ENCODE data around the gene HBS1L. TPM values are rescaled to one million over a fixed set of nuclear protein-coding genes. Genes with fewer than 3 reads are reported as not detected.

The HBS1L gene
- polyA plus RNA-seq (2011; rRNA removed) (74.2 and 101 TPM in 2 replicates), polyA minus RNA-seq (2011; rRNA and poly(A)+ RNA removed) (59.5 and 100 TPM in 2 replicates)

DNA sequence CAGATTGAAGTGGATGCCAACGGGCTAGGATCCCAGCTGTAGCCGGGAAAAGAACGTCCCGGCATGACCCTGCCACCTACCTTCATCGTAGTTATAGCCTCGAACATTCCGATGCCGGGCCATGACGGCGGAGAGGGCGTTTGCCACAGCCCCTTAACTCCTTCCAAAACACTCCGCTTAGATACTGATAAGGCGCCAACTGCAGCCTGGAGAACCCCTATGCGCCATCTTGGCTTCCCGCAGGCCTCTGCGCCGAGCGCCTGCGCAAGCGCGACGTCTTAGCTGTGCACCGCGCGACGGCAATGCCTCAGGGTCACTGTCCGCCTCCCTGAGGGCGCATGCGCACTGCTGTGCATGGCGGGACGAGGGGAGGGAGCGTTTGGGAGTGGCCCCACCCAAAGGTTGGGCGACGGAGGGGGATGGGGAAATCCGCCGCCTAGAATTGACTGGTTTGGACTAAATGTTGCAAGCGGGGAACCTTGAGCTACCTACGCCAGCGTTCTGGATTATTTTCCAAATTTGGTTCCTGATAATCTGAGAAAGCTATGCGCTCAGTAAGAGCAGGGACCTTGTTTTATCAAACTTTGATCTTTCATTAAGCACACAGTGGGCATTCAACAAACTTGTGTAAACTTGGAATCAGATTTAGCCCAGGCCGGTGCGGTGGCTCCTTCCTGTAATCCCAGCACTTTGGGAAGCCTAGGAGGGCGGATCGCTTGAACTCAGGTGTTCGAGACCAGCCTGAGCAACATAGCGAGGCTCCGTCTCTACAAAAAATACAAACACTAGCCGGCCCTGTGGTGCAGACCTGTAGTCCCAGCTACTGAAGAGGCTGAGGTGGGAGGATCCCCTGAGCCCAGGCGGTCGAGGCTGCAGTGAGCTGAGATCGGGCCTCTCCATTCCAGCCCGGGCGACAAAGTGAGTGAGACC lies at the start of gene HBS1L:
HBS1L (minus strand) TSS at position 254 of the 930 bp plus-strand sequence; CDS start at position 123, 131 bp downstream.
- H3K27me3 ChIP-seq (ENCODE audit: control insufficient read depth, insufficient read depth, low read length) = no peaks in the 10 kb centered on the region
- ChIA-PET POLR2A (interaction anchor here (0.6 to 1.0 kb wide), 4 partner anchors 8 to 159 kb away, joined by 3 to 14 read pairs (median 4); no protein-coding TSS in a partner anchor), CTCF (interaction anchor here (0.5 to 0.6 kb wide), 2 partner anchors 14 to 52 kb away, joined by 4 to 5 read pairs; no protein-coding TSS in a partner anchor)

DNA sequence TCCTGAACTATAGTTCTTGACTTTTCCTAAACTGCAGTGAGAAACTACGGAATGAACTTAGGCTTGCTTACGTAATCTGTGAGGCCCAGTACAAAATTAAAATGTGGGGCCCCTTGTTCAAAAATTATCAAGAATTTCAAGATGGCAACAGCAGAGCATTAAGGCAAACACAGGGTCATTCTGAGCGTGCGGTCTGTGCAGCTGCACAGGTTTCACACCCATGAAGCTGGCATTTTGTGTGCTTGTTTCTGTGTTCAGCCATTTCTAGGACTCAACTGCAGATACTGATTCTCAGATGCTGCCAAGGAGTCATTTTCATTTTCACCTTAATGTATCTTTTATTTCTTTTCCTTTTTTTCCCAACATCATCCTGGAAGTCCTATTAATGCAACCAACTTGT lies 49.6 kb upstream of the HBS1L start:
- no peak overlapping the region for H3K4me3 ChIP-seq (ENCODE audit: low read depth, low read length)
- no peak overlapping the region for H3K27ac ChIP-seq (ENCODE audit: low read depth, low read length)
- ChIA-PET CTCF (no interaction called here), POLR2A (no interaction called here)
- no peak for DNase-seq (ENCODE audit: low read depth, low spot score)
- H3K9me3 ChIP-seq (ENCODE audit: control insufficient read depth, insufficient read depth, low read length) = no peaks in the 10 kb centered on the region
- H3K27me3 ChIP-seq (ENCODE audit: control insufficient read depth, insufficient read depth, low read length) = peaks cover 10% of the 10 kb centered on the region
- TF ChIP-seq, protein P1, sequence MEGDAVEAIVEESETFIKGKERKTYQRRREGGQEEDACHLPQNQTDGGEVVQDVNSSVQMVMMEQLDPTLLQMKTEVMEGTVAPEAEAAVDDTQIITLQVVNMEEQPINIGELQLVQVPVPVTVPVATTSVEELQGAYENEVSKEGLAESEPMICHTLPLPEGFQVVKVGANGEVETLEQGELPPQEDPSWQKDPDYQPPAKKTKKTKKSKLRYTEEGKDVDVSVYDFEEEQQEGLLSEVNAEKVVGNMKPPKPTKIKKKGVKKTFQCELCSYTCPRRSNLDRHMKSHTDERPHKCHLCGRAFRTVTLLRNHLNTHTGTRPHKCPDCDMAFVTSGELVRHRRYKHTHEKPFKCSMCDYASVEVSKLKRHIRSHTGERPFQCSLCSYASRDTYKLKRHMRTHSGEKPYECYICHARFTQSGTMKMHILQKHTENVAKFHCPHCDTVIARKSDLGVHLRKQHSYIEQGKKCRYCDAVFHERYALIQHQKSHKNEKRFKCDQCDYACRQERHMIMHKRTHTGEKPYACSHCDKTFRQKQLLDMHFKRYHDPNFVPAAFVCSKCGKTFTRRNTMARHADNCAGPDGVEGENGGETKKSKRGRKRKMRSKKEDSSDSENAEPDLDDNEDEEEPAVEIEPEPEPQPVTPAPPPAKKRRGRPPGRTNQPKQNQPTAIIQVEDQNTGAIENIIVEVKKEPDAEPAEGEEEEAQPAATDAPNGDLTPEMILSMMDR (IDR thresholded peaks at IDR 0.05; ENCODE audit: low read depth, low read length) = no peak

More for the DNA sequence above, at the start of gene HBS1L:
- Histone ChIP-seq H3K4me3 (ENCODE audit: low read depth, low read length) (peak within 1 kb of the TSS; percentile 94), H3K27ac (ENCODE audit: low read depth, low read length) (peak within 1 kb of the TSS; percentile 69), H3K9me3 (ENCODE audit: control insufficient read depth, insufficient read depth, low read length) (no peaks in the 10 kb centered on the region)
- TF ChIP-seq, protein P1 (IDR thresholded peaks at IDR 0.05; ENCODE audit: low read depth, low read length) = no peak
- DNase-seq (ENCODE audit: low read depth, low spot score) = peak; percentile 95

DNA sequence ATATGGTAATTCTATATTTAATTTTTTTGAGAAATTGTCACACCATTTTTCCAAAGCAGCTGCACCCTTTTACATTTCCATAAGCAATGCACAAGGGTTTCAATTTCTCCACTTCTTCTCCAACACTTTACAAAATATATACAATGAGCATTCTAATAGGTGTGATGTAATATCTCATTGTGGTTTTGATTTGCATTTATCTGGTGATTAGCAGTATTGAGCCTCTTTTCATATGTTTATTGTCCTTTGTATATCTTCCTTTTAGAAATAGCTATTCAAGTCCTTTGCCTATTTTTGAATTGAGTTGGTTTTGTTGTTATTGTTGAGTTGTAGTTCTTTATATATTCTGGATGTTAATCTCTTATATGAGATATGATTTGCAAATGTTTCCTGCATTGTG lies 47.6 kb upstream of the HBS1L start:
- Histone ChIP-seq H3K27me3 (ENCODE audit: control insufficient read depth, insufficient read depth, low read length) (peaks cover 10% of the 10 kb centered on the region), H3K4me3 (ENCODE audit: low read depth, low read length) (no peak overlapping the region), H3K27ac (ENCODE audit: low read depth, low read length) (no peak overlapping the region), H3K9me3 (ENCODE audit: control insufficient read depth, insufficient read depth, low read length) (no peaks in the 10 kb centered on the region)
- TF ChIP-seq, protein P1 (IDR thresholded peaks at IDR 0.05; ENCODE audit: low read depth, low read length) = no peak
- POLR2A ChIA-PET = no interaction called here
- CTCF ChIA-PET = interaction anchor here (1.3 kb wide), 1 partner anchor 8 kb away, joined by 4 read pairs; no protein-coding TSS in a partner anchor
- DNase-seq (ENCODE audit: low read depth, low spot score) = no peak

DNA sequence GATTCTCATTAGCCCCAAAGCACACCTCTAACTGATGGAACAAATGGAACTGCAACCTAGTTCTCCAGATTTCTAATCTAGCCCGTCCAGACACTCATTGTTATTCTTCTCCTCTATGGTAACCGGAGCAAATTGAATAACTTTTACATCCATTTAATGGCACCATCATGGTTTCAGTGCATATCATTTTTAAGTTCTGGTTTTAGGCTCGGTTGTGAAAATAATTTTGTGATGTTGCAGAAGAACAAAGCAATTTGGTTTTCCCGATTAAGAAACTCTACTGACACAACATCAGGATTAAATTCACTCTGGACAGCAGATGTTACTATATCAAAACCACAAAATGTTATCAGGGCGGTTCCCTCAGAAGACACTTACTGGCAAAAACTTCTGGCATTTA lies 42.5 kb upstream of the HBS1L start:
- ChIA-PET CTCF (interaction anchor here (2.8 kb wide), 1 partner anchor 326 kb away, joined by 8 read pairs; no protein-coding TSS in a partner anchor), POLR2A (no interaction called here)
- TF ChIP-seq, protein P1 (IDR thresholded peaks at IDR 0.05; ENCODE audit: low read depth, low read length) = no peak
- Histone ChIP-seq H3K27ac (ENCODE audit: low read depth, low read length) (no peak overlapping the region), H3K4me3 (ENCODE audit: low read depth, low read length) (no peak overlapping the region), H3K9me3 (ENCODE audit: control insufficient read depth, insufficient read depth, low read length) (no peaks in the 10 kb centered on the region), H3K27me3 (ENCODE audit: control insufficient read depth, insufficient read depth, low read length) (peaks cover 5% of the 10 kb centered on the region)
- no peak for DNase-seq (ENCODE audit: low read depth, low spot score)
